ENCODE measurements around the gene CPED1. TPM values are rescaled to one million over a fixed set of nuclear protein-coding genes. Genes with fewer than 3 reads are reported as not detected.
"Not testable (repeated sequence)": the region's sequence is repeated elsewhere in the genome, so short reads cannot be mapped to it uniquely, and the experiment has no call there.

Gene CPED1
- total RNA-seq, 1 donor from 2014 or later: not detected

- H3K36me3 Mint-ChIP-seq: no peaks in the 10 kb centered on the region
- Histone ChIP-seq H3K79me2 (ENCODE audit: low read depth) (no peaks in the 10 kb centered on the region), H2AFZ (replicated peaks) (no peak overlapping the region), H3K27me3 (no peaks in the 10 kb centered on the region), H3K4me2 (no peak overlapping the region), H4K20me1 (ENCODE audit: low read depth) (no peaks in the 10 kb centered on the region), H3K9ac (no peak overlapping the region), H3K36me3 (no peaks in the 10 kb centered on the region), H3F3A (ENCODE audit: low read depth) (no peaks in the 10 kb centered on the region), H3K4me3 (no peak overlapping the region), H3K4me1 (no peaks in the 10 kb centered on the region), H3K9me3 (ENCODE audit: low read depth) (no peaks in the 10 kb centered on the region), H3K27ac (no peak overlapping the region)
- peaks cover 6% of the 10 kb centered on the region for H3K9me3 Mint-ChIP-seq
- no peak overlapping the region for H3K4me3 Mint-ChIP-seq
- no peak for DNase-seq (ENCODE audit: low spot score)
- TF ChIP-seq EZH2phosphoT487 (IDR thresholded peaks at IDR 0.05): no peak
- TF ChIP-seq EZH2 (IDR thresholded peaks at IDR 0.05): no peak
- no peak for TF ChIP-seq CTCF (IDR thresholded peaks at IDR 0.05)
- no peaks in the 10 kb centered on the region for H3K4me1 Mint-ChIP-seq
- peaks cover 3% of the 10 kb centered on the region for H3K27me3 Mint-ChIP-seq (ENCODE audit: insufficient read depth, low read depth)
- H3K27ac Mint-ChIP-seq: no peak overlapping the region
Observed at GRCh38 chr7:121313793-121314676, 325.5 kb downstream of the CPED1 start.

- not testable (repeated sequence) for H3K36me3 Mint-ChIP-seq; H3K4me2 ChIP-seq; H3K79me2 ChIP-seq (ENCODE audit: low read depth); H3K9me3 Mint-ChIP-seq; H2AFZ ChIP-seq (replicated peaks); H3F3A ChIP-seq (ENCODE audit: low read depth); H3K27ac Mint-ChIP-seq; H4K20me1 ChIP-seq (ENCODE audit: low read depth); H3K4me3 ChIP-seq; H3K27me3 ChIP-seq; H3K4me1 ChIP-seq; H3K27ac ChIP-seq; H3K27me3 Mint-ChIP-seq (ENCODE audit: insufficient read depth, low read depth); H3K4me3 Mint-ChIP-seq; H3K9me3 ChIP-seq (ENCODE audit: low read depth); H3K9ac ChIP-seq; H3K36me3 ChIP-seq; DNase-seq (ENCODE audit: low spot score); H3K4me1 Mint-ChIP-seq
Observed at GRCh38 chr7:121315170-121315569, 326.7 kb downstream of the CPED1 start.

GRCh38 chr7:121322460-121322859, 333.9 kb downstream of the CPED1 start:
- Histone ChIP-seq H3K9ac (no peak overlapping the region), H3K27me3 (peaks cover 7% of the 10 kb centered on the region), H3K4me2 (no peak overlapping the region), H3K4me1 (no peaks in the 10 kb centered on the region), H3K36me3 (no peaks in the 10 kb centered on the region), H3K9me3 (ENCODE audit: low read depth) (no peaks in the 10 kb centered on the region), H3F3A (ENCODE audit: low read depth) (no peaks in the 10 kb centered on the region), H2AFZ (replicated peaks) (no peak overlapping the region), H3K27ac (no peak overlapping the region), H4K20me1 (ENCODE audit: low read depth) (no peaks in the 10 kb centered on the region), H3K79me2 (ENCODE audit: low read depth) (no peaks in the 10 kb centered on the region), H3K4me3 (no peak overlapping the region)
- Mint-ChIP-seq H3K9me3 (peaks cover 2% of the 10 kb centered on the region), H3K27ac (no peak overlapping the region), H3K36me3 (no peaks in the 10 kb centered on the region), H3K4me1 (no peaks in the 10 kb centered on the region), H3K4me3 (no peak overlapping the region), H3K27me3 (ENCODE audit: insufficient read depth, low read depth) (peaks cover 7% of the 10 kb centered on the region)
- no peak for DNase-seq (ENCODE audit: low spot score)
- TF ChIP-seq EZH2phosphoT487 (IDR thresholded peaks at IDR 0.05): no peak
- no peak for TF ChIP-seq CTCF (IDR thresholded peaks at IDR 0.05)
- no peak for TF ChIP-seq EZH2 (IDR thresholded peaks at IDR 0.05)
